ENCODE data around the gene VEGFC. TPM values are rescaled to one million over a fixed set of nuclear protein-coding genes. Genes with fewer than 3 reads are reported as not detected.

Gene VEGFC
- total RNA-seq, 2 donors from 2014 or later: 4.0 to 7.0 TPM

DNA sequence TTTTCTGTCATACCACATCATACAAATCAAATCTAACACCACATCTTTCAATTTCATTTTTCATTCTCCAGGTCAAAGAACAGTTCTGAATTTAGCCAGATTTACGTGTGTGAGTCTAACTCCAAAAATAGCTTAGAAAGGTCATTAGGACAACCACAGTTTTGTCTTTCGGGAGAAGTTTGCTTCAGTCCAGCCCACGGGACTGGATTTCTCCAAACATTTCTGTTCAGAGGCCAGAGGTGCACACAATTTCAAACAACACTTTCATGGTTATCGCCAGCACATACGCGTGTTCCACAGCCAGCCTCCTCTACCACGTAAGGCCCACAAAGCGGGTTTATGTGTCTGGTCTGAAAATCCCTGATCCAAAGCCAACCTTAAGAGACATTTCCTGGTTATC, 65.9 kb downstream of the VEGFC start:
- Histone ChIP-seq H3K36me3 (no peaks in the 10 kb centered on the region), H3K9me3 (no peaks in the 10 kb centered on the region), H3K27ac (no peak overlapping the region), H3K4me1 (replicated peaks) (no peaks in the 10 kb centered on the region), H3K27me3 (replicated peaks; ENCODE audit: insufficient read depth) (no peaks in the 10 kb centered on the region), H3K4me3 (no peak overlapping the region)
- DNase-seq (ENCODE audit: low spot score): no peak
- no peak for TF ChIP-seq POLR2AphosphoS5 (IDR thresholded peaks at IDR 0.05)
- TF ChIP-seq POLR2A (IDR thresholded peaks at IDR 0.05): no peak
- TF ChIP-seq, protein P1, sequence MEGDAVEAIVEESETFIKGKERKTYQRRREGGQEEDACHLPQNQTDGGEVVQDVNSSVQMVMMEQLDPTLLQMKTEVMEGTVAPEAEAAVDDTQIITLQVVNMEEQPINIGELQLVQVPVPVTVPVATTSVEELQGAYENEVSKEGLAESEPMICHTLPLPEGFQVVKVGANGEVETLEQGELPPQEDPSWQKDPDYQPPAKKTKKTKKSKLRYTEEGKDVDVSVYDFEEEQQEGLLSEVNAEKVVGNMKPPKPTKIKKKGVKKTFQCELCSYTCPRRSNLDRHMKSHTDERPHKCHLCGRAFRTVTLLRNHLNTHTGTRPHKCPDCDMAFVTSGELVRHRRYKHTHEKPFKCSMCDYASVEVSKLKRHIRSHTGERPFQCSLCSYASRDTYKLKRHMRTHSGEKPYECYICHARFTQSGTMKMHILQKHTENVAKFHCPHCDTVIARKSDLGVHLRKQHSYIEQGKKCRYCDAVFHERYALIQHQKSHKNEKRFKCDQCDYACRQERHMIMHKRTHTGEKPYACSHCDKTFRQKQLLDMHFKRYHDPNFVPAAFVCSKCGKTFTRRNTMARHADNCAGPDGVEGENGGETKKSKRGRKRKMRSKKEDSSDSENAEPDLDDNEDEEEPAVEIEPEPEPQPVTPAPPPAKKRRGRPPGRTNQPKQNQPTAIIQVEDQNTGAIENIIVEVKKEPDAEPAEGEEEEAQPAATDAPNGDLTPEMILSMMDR (IDR thresholded peaks at IDR 0.05): no peak
- intact Hi-C loops (cut with DNase I): no loop called here
- 55% methylated on average over 8 of the region's 8 CpGs for WGBS

DNA sequence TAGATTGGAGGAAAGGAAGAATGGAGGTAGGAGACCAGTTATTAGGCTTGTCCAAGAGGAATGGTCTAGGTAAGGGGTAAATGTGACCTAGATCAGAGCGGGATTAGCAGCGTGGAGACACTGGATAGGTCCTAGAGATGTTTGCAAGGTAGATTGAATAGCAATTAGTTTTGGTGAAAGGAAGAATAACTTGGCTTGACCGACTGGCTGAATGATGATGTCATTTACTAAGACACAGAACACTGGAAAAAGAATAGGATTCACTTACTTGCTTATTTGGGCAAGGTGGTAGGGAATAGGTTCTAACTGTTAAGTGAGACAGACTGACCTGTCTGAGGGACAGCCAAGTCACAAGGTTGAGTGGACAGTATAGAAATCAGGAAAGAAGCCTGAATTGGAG, 71.3 kb downstream of the VEGFC start:
- Histone ChIP-seq H3K36me3 (no peaks in the 10 kb centered on the region), H3K9me3 (no peaks in the 10 kb centered on the region), H3K4me1 (replicated peaks) (no peaks in the 10 kb centered on the region), H3K27me3 (replicated peaks; ENCODE audit: insufficient read depth) (no peaks in the 10 kb centered on the region), H3K4me3 (no peak overlapping the region), H3K27ac (no peak overlapping the region)
- no peak for DNase-seq (ENCODE audit: low spot score)
- intact Hi-C loops (cut with DNase I): no loop called here
- TF ChIP-seq POLR2AphosphoS5 (IDR thresholded peaks at IDR 0.05): no peak
- no peak for TF ChIP-seq POLR2A (IDR thresholded peaks at IDR 0.05)
- TF ChIP-seq, protein P1 (IDR thresholded peaks at IDR 0.05): no peak
- WGBS: 90% methylated on average over 3 of the region's 3 CpGs

DNA sequence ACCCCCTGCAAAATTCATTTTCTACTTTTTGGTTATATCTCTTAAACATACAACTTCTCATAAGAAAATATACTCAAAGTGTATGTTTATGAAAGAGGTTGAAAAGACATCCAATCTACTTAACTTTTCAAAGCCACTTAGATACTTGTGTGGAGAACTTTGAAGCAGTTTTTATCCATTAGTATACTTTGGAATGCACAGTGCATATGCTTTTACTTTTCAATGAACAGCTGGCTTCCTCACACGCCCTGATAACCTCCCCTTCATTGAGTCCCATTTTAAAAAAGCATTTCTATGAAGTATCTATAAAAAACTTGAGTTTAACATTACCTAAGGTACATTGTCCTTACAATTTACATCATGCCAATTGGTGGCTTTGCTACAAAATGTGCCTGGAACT, 73.8 kb downstream of the VEGFC start:
- no peak for DNase-seq (ENCODE audit: low spot score)
- H3K36me3 ChIP-seq: no peaks in the 10 kb centered on the region
- intact Hi-C loops (cut with DNase I): no loop called here
- no peaks in the 10 kb centered on the region for H3K27me3 ChIP-seq (replicated peaks; ENCODE audit: insufficient read depth)
- 54% methylated on average over 1 of the region's 1 CpG for WGBS
- H3K27ac ChIP-seq: no peak overlapping the region
- no peak for TF ChIP-seq POLR2AphosphoS5 (IDR thresholded peaks at IDR 0.05)
- TF ChIP-seq, protein P1 (IDR thresholded peaks at IDR 0.05): no peak
- no peak for TF ChIP-seq POLR2A (IDR thresholded peaks at IDR 0.05)
- H3K4me3 ChIP-seq: no peak overlapping the region
- no peaks in the 10 kb centered on the region for H3K9me3 ChIP-seq
- H3K4me1 ChIP-seq (replicated peaks): no peaks in the 10 kb centered on the region

DNA sequence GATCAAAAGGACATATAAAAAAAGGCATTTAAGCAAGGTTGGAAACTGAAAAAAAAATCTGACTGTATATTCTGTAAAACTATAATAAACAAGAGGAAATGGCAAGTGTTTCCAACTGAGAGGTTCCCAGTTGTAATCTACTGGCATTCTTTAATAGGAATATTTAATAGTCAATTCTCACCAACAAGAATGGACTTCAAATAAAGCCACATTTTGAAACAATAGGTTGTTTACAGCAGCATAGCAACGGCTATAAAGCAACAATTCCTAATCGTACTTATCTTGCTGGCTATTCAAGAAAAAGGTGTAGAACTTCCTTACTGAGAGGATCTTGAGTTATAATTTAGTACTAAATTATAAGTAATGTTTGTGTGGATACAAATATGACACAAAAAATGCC, 75.5 kb downstream of the VEGFC start:
- intact Hi-C loops (cut with DNase I): no loop called here
- 71% methylated on average over 2 of the region's 2 CpGs for whole genome bisulfite sequencing

DNA sequence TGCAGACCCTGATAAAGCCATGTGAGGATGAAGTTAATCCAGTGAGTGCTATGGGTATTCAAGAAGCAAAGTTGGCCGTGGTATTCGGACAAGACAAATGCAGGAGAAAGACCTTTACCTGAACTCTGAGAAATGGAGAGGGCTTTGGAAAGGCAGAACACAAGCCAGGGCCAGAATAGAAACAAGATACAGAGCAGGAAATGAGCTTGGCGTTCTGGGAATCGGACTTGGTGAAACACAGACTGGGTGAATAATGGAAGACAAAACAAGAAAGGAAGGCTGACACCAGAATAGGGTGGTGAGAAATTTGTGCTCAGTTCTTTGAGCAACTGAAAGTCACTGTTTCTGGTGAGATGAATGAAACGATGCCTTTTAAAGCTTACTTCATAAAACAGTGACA, 83.3 kb downstream of the VEGFC start:
- DNase-seq (ENCODE audit: low spot score): no peak
- no peaks in the 10 kb centered on the region for H3K27me3 ChIP-seq (replicated peaks; ENCODE audit: insufficient read depth)
- TF ChIP-seq, protein P1 (IDR thresholded peaks at IDR 0.05): no peak
- no peak for TF ChIP-seq POLR2A (IDR thresholded peaks at IDR 0.05)
- TF ChIP-seq POLR2AphosphoS5 (IDR thresholded peaks at IDR 0.05): no peak
- intact Hi-C loops (cut with DNase I): no loop called here
- no peak overlapping the region for H3K4me3 ChIP-seq
- 81% methylated on average over 5 of the region's 5 CpGs for WGBS
- H3K27ac ChIP-seq: no peak overlapping the region
- H3K9me3 ChIP-seq: no peaks in the 10 kb centered on the region
- H3K36me3 ChIP-seq: no peaks in the 10 kb centered on the region
- H3K4me1 ChIP-seq (replicated peaks): no peaks in the 10 kb centered on the region

More for the DNA sequence above, 75.5 kb downstream of the VEGFC start:
- Histone ChIP-seq H3K4me1 (replicated peaks) (no peaks in the 10 kb centered on the region), H3K27ac (no peak overlapping the region), H3K4me3 (no peak overlapping the region), H3K36me3 (no peaks in the 10 kb centered on the region), H3K27me3 (replicated peaks; ENCODE audit: insufficient read depth) (no peaks in the 10 kb centered on the region), H3K9me3 (no peaks in the 10 kb centered on the region)
- DNase-seq (ENCODE audit: low spot score): no peak
- TF ChIP-seq, protein P1 (IDR thresholded peaks at IDR 0.05): no peak
- TF ChIP-seq POLR2AphosphoS5 (IDR thresholded peaks at IDR 0.05) (no peak), POLR2A (IDR thresholded peaks at IDR 0.05) (no peak)
